IMR-90 (cell line): Measurements from ENCODE around the gene SLC12A8. TPM values are rescaled to one million over a fixed set of nuclear protein-coding genes. Genes with fewer than 3 reads are reported as not detected.

ENCODE experiments used
- ATAC-seq: fragments of 200-7000 bp; cut with Tn5 transposase; 2 replicates; pipeline ENCODE4 v1.9.1; 2020; ENCODE audit warnings: low read depth, mild to moderate bottlenecking, moderate library complexity
- BruUV-seq: library from RNA; stranded (reverse); fragments of 400-500 nt; replicated peaks from 2 replicates; lab custom pipeline; 2021; lab: Mats Ljungman, UMichigan
- CTCF ChIA-PET: fragments of 300-600 bp; formaldehyde crosslinking; extraction: SDS; loops from one replicate; lab custom pipeline; 2021; ENCODE audit warnings: antibody characterized with exemption; lab: Yijun Ruan, JAX
- POLR2A ChIA-PET: fragments of 300-600 bp; sonication (Branson Sonifier 250); formaldehyde crosslinking; loops from one replicate; lab custom pipeline; 2022; ENCODE audit warnings: antibody characterized with exemption; ENCODE audit not compliant: unreplicated experiment; lab: Charles Lee
- DNase-seq: peaks from one replicate; pipeline ENCODE4 v3.0.0; 2013
- H2AFZ ChIP-seq: replicated peaks from 2 replicates; pipeline ENCODE3; 2013; ENCODE audit warnings: low read length, mild to moderate bottlenecking; ENCODE audit not compliant: poor library complexity
- H2AK5ac ChIP-seq: 2 replicates; pipeline ENCODE4 v1.6.1; 2013; ENCODE audit warnings: low read depth, low read length, inconsistent platforms
- H2AK9ac ChIP-seq: replicated peaks from 2 replicates; pipeline ENCODE3; 2013; ENCODE audit warnings: mild to moderate bottlenecking, low read depth, low read length, moderate library complexity; ENCODE audit not compliant: poor library complexity
- H2BK120ac ChIP-seq: 2 replicates; pipeline ENCODE4 v1.6.1; 2013; ENCODE audit warnings: low read depth, low read length, inconsistent platforms
- H2BK15ac ChIP-seq: 3 replicates; pipeline ENCODE4 v1.6.1; 2013; ENCODE audit warnings: low read depth, low read length, inconsistent platforms
- H2BK20ac ChIP-seq: 2 replicates; pipeline ENCODE4 v1.6.1; 2013; ENCODE audit warnings: low read depth, mild to moderate bottlenecking, inconsistent platforms, low read length, moderate library complexity
- H2BK5ac ChIP-seq: 2 replicates; pipeline ENCODE4 v1.6.1; 2013; ENCODE audit warnings: mild to moderate bottlenecking, low read depth, low read length, inconsistent platforms; ENCODE audit not compliant: poor library complexity, severe bottlenecking
- H3K14ac ChIP-seq: replicated peaks from 2 replicates; pipeline ENCODE4 v1.6.1; 2013; ENCODE audit warnings: low read depth, low read length, inconsistent platforms
- H3K18ac ChIP-seq: 2 replicates; pipeline ENCODE4 v1.6.1; 2013; ENCODE audit warnings: low read depth, low read length, control low read depth
- H3K23ac ChIP-seq: 2 replicates; pipeline ENCODE4 v1.6.1; 2013; ENCODE audit warnings: low read depth, low read length, inconsistent platforms
- H3K27ac ChIP-seq: 2 replicates; pipeline ENCODE4 v1.5.1; 2013; ENCODE audit warnings: mild to moderate bottlenecking, control low read depth, low read length; ENCODE audit not compliant: insufficient read depth
- H3K27me3 ChIP-seq: 2 replicates; pipeline ENCODE4 v1.6.1; 2013; ENCODE audit warnings: low read length; ENCODE audit not compliant: control insufficient read depth, insufficient read depth
- H3K36me3 ChIP-seq: 2 replicates; pipeline ENCODE4 v1.6.1; 2013; ENCODE audit warnings: low read length, mixed read lengths; ENCODE audit not compliant: control insufficient read depth, insufficient read depth
- H3K4ac ChIP-seq: 2 replicates; pipeline ENCODE4 v1.6.1; 2013; ENCODE audit warnings: low read depth, low read length, inconsistent platforms
- H3K4me1 ChIP-seq: 2 replicates; pipeline ENCODE4 v1.6.1; 2013; ENCODE audit warnings: low read length, mixed read lengths; ENCODE audit not compliant: control insufficient read depth, insufficient read depth
- H3K4me2 ChIP-seq: 2 replicates; pipeline ENCODE4 v1.6.1; 2013; ENCODE audit warnings: low read depth, mild to moderate bottlenecking, control low read depth, low read length, moderate library complexity
- H3K4me3 ChIP-seq: 2 replicates; pipeline ENCODE4 v1.5.1; 2013; ENCODE audit warnings: low read depth, mild to moderate bottlenecking, control low read depth, low read length, moderate library complexity; ENCODE audit not compliant: insufficient read depth
- H3K56ac ChIP-seq: 2 replicates; pipeline ENCODE4 v1.6.1; 2013; ENCODE audit warnings: low read length, inconsistent platforms; ENCODE audit not compliant: insufficient read depth; ENCODE audit errors: extremely low read depth
- H3K79me1 ChIP-seq, 2 experiments: 2 replicates each; pipeline ENCODE4 v1.6.1; 2013; ENCODE audit warnings: low read length in 2 of 2, inconsistent platforms in 1 of 2, low read depth in 1 of 2
- H3K9ac ChIP-seq: 2 replicates; pipeline ENCODE4 v1.6.1; 2013; ENCODE audit warnings: low read depth, low read length, control low read depth
- H3K9me1 ChIP-seq: 2 replicates; pipeline ENCODE4 v1.6.1; 2013; ENCODE audit warnings: low read length, inconsistent platforms; ENCODE audit not compliant: insufficient read depth
- H3K9me3 ChIP-seq: 2 replicates; pipeline ENCODE4 v1.6.1; 2013; ENCODE audit warnings: low read length; ENCODE audit not compliant: control insufficient read depth, insufficient read depth
- H4K20me1 ChIP-seq: 2 replicates; pipeline ENCODE4 v1.6.1; 2013; ENCODE audit warnings: low read length, inconsistent platforms; ENCODE audit not compliant: insufficient read depth
- H4K5ac ChIP-seq: 2 replicates; pipeline ENCODE4 v1.6.1; 2013; ENCODE audit warnings: mild to moderate bottlenecking, low read depth, low read length, control low read depth
- H4K8ac ChIP-seq, 2 experiments: 2 replicates each; pipeline ENCODE4 v1.6.1; 2013; ENCODE audit warnings: low read depth in 2 of 2, low read length in 2 of 2, control low read depth in 1 of 2, inconsistent platforms in 1 of 2
- H4K91ac ChIP-seq: 2 replicates; pipeline ENCODE4 v1.6.1; 2013; ENCODE audit warnings: low read depth, low read length, inconsistent platforms; ENCODE audit not compliant: insufficient read depth
- BHLHE40 ChIP-seq: fragments of 150-350 bp; IDR thresholded peaks from 2 replicates; pipeline ENCODE4 v1.6.1; 2016; ENCODE audit warnings: mild to moderate bottlenecking, low read depth, low read length
- CEBPB ChIP-seq: IDR thresholded peaks from 2 replicates; pipeline ENCODE4 v1.6.1; 2012; ENCODE audit warnings: low read depth, low read length, improper control_type of control experiment
- CHD1 ChIP-seq: IDR thresholded peaks from 2 replicates; pipeline ENCODE4 v1.6.1; 2012; ENCODE audit warnings: low read depth, low read length, improper control_type of control experiment
- CTCF ChIP-seq: conservative IDR thresholded peaks from 2 replicates; pipeline ENCODE4 v1.5.1; 2012; ENCODE audit warnings: mild to moderate bottlenecking, low read depth, low read length, improper control_type of control experiment
- FOS ChIP-seq: fragments of 150-350 bp; IDR thresholded peaks from 2 replicates; pipeline ENCODE4 v1.6.1; 2016; ENCODE audit warnings: low read depth, low read length
- MAZ ChIP-seq: IDR thresholded peaks from 2 replicates; pipeline ENCODE4 v1.6.1; 2012; ENCODE audit warnings: low read depth, mild to moderate bottlenecking, low read length, improper control_type of control experiment, moderate library complexity, borderline replicate concordance
- MXI1 ChIP-seq: IDR thresholded peaks from 2 replicates; pipeline ENCODE4 v1.6.1; 2012; ENCODE audit warnings: low read depth, mild to moderate bottlenecking, low read length, moderate library complexity, borderline replicate concordance
- NFE2L2 ChIP-seq: fragments of 150-350 bp; IDR thresholded peaks from 2 replicates; pipeline ENCODE4 v1.6.1; 2016; ENCODE audit warnings: low read depth, mild to moderate bottlenecking, low read length
- POLR2A ChIP-seq: IDR thresholded peaks from 2 replicates; pipeline ENCODE4 v1.6.1; 2012; ENCODE audit warnings: mild to moderate bottlenecking, low read depth, low read length
- RAD21 ChIP-seq: IDR thresholded peaks from 2 replicates; pipeline ENCODE4 v1.6.1; 2012; ENCODE audit warnings: low read length, improper control_type of control experiment
- RCOR1 ChIP-seq: IDR thresholded peaks from 2 replicates; pipeline ENCODE4 v1.6.1; 2012; ENCODE audit warnings: mild to moderate bottlenecking, low read length, improper control_type of control experiment; ENCODE audit not compliant: insufficient replicate concordance
- RFX5 ChIP-seq: IDR thresholded peaks from 2 replicates; pipeline ENCODE4 v1.8.0; 2012; ENCODE audit warnings: low read depth, mild to moderate bottlenecking, low read length, moderate library complexity
- SMC3 ChIP-seq: fragments of 150-350 bp; IDR thresholded peaks from 2 replicates; pipeline ENCODE4 v1.6.1; 2016; ENCODE audit warnings: low read depth, mild to moderate bottlenecking, antibody characterized with exemption, low read length, moderate library complexity
- USF2 ChIP-seq: fragments of 150-350 bp; IDR thresholded peaks from 2 replicates; pipeline ENCODE4 v1.6.1; 2017; ENCODE audit warnings: mild to moderate bottlenecking, antibody characterized with exemption, low read length, low read depth
- WGBS, 2 experiments: methylation state at CpG; one replicate each; pipeline versions ENCODE4 v1.1.5 to v1.1.7; 2013; ENCODE audit warnings: missing lambda C conversion rate in 2 of 2; ENCODE audit not compliant: insufficient read length in 1 of 2; ENCODE audit errors: extremely low coverage in 2 of 2; 5-methylcytosine and 5-hydroxymethylcytosine counted together
- dilution Hi-C: fragments of 300-500 bp; cut with HindIII; formaldehyde crosslinking; loops from one replicate; pipeline ENCODE4 v1.14.3; 2018; ENCODE audit warnings: low sequenced_read_pairs; ENCODE audit not compliant: unreplicated experiment
- in situ Hi-C: fragments of 300-500 bp; cut with MboI; formaldehyde crosslinking; loops from 3 replicates; pipeline ENCODE4 v1.14.3; 2019; ENCODE audit warnings: low sequenced_read_pairs, inconsistent platforms, mixed read lengths
- intact Hi-C: fragments of 100-400 bp; cut with micrococcal nuclease; formaldehyde crosslinking; loops from 2 replicates; pipeline ENCODE4 v1.10.0; 2022
- polyA plus RNA-seq, 3 experiments: library from polyadenylated mRNA; depleted of rRNA; stranded (reverse); fragments of >200 nt; gene quantifications; 2 replicates each; pipeline ENCODE4 v1.2.3, GENCODE V29; 2012; ENCODE audit warnings: low replicate concordance in 1 of 3
- total RNA-seq: library from RNA; depleted of rRNA; stranded (reverse); fragments of >200 nt; gene quantifications from 2 replicates; pipeline ENCODE4 v1.2.3, GENCODE V29; 2012
- TF ChIP-seq, protein P1 (sequence below): fragments of 150-350 bp; IDR thresholded peaks from 2 replicates; pipeline ENCODE4 v1.6.1; 2016; ENCODE audit warnings: low read depth, mild to moderate bottlenecking, low read length, moderate library complexity, borderline replicate concordance

SLC12A8 gene
- total and polyA plus RNA-seq, 2 of the 4 experiments (the other 2 are of a cell fraction), result 2.2 to 4.3 TPM

DNA sequence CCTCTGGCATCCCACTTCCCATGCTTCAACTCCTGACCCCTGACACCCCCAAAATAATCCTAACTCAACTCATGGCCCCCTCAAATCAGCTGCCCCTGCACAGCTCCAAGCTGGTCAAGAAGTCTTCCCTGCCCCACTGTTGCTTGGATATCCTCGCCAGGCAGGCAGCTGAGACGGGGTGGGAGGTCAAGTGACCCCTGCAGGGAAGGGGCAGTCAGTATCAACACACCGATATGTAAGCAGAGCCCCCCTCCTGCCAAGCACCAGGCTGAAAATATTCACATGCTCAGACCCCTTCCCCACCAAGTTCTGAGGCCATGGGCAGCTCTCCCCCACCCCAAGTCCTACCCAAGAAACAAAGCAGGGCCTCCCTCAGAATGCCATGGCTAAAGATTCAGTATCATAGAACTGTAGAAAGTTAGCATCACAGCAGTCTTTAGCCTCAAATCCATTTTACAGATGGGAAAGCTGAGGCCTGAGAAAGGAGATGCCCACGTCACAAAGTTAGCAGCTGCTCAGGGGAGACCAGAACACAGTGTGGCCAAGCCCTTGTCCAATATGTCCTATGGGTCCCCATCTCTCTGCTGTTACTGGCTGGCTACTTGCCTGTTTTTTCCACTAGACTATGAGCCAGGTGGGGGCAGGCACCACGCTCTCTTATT is 67.8 kb downstream of the SLC12A8 start:
- ChIA-PET CTCF (no interaction called here), POLR2A (no interaction called here)
- H3K36me3 ChIP-seq, result no peaks in the 10 kb centered on the region
- H3K9ac ChIP-seq, result no peak overlapping the region
- no peaks in the 10 kb centered on the region; the same call in 1 of the 2 replicates for H3K9me3 ChIP-seq
- H3K56ac ChIP-seq, result no peak overlapping the region
- peak overlapping the region; percentile 7; the same call in 1 of the 2 replicates for H3K18ac ChIP-seq
- H3K4me1 ChIP-seq, result peaks cover 29% of the 10 kb centered on the region
- in situ Hi-C loops, result no loop called here
- no peaks in the 10 kb centered on the region for H3K27me3 ChIP-seq
- H4K8ac ChIP-seq, result peak overlapping the region in 1 of 2 experiments; percentile 80; a peak in 2 of 4 replicates
- peak overlapping the region; percentile 2 for H2BK5ac ChIP-seq
- peaks cover 26% of the 10 kb centered on the region for H3K9me1 ChIP-seq
- peak overlapping the region; percentile 72 for H4K91ac ChIP-seq
- peak overlapping the region; percentile 95 for H2AK5ac ChIP-seq
- WGBS, 2 experiments, result no CpG with 5 or more reads among the region's 5 CpGs
- no peak overlapping the region for H3K4me3 ChIP-seq
- no peak for DNase-seq
- dilution Hi-C loops, result no loop called here
- peak overlapping the region; percentile 4; the same call in 1 of the 2 replicates for H3K27ac ChIP-seq
- H2BK15ac ChIP-seq, result peak overlapping the region; percentile 73; the same call in 2 of the 3 replicates
- peak overlapping the region; percentile 60 for H3K14ac ChIP-seq
- intact Hi-C loops, result no loop called here
- peak overlapping the region; percentile 53; the same call in 1 of the 2 replicates for H4K5ac ChIP-seq
- H3K4ac ChIP-seq, result peak overlapping the region; percentile 4
- H2BK20ac ChIP-seq, result peak overlapping the region; percentile 86
- no peaks in the 10 kb centered on the region for H4K20me1 ChIP-seq
- H2AFZ ChIP-seq, result peak overlapping the region; percentile 66
- H3K23ac ChIP-seq, result peak overlapping the region; percentile 52
- peak overlapping the region; percentile 80 for H2AK9ac ChIP-seq
- ATAC-seq, result no peak
- H3K4me2 ChIP-seq, result no peak overlapping the region
- BruUV-seq, result no TSS peak
- 0 out of 4 replicates have a peak, but pooled peaks cover 0 to 2% of the 10 kb centered on the region in 2 experiments for H3K79me1 ChIP-seq
- peak overlapping the region; percentile 80 for H2BK120ac ChIP-seq
- TF ChIP-seq NFE2L2 (no peak), POLR2A (no peak), SMC3 (no peak), CHD1 (no peak), MAZ (no peak), FOS (no peak), RAD21 (no peak), USF2 (no peak), CEBPB (no peak), BHLHE40 (no peak), RCOR1 (no peak), MXI1 (no peak), RFX5 (no peak), CTCF (no peak)
- TF ChIP-seq, protein P1, sequence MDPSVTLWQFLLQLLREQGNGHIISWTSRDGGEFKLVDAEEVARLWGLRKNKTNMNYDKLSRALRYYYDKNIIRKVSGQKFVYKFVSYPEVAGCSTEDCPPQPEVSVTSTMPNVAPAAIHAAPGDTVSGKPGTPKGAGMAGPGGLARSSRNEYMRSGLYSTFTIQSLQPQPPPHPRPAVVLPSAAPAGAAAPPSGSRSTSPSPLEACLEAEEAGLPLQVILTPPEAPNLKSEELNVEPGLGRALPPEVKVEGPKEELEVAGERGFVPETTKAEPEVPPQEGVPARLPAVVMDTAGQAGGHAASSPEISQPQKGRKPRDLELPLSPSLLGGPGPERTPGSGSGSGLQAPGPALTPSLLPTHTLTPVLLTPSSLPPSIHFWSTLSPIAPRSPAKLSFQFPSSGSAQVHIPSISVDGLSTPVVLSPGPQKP, result no peak
